ENCODE measurements around the gene PIP4K2A. TPM values are rescaled to one million over a fixed set of nuclear protein-coding genes. Genes with fewer than 3 reads are reported as not detected.

PIP4K2A gene
- total RNA-seq, 1 donor from 2014 or later = 37.6 TPM

DNA sequence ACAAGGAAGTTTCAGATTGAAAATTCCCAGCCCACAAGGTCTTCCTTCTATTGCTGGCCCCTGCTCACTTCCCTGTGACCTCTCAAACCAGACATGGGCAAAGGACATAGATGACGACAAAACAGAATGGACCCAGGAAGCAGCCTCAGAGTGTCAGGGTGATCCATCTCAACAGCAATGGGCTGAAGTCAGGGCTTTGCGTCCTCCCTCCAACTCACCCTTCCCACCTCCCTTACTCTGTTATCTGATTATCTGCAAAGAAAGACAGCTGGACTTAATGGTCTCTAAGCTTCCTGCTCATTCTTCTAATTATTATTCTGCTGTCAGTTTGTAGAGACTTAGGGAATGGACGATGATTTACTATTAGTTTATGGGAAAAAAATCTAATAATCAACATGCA lies 115.9 kb downstream of the PIP4K2A start:
- peak overlapping the region; percentile 53 for H3K27ac Mint-ChIP-seq
- no peak overlapping the region for H3K4me3 Mint-ChIP-seq
- TF ChIP-seq, protein P1, sequence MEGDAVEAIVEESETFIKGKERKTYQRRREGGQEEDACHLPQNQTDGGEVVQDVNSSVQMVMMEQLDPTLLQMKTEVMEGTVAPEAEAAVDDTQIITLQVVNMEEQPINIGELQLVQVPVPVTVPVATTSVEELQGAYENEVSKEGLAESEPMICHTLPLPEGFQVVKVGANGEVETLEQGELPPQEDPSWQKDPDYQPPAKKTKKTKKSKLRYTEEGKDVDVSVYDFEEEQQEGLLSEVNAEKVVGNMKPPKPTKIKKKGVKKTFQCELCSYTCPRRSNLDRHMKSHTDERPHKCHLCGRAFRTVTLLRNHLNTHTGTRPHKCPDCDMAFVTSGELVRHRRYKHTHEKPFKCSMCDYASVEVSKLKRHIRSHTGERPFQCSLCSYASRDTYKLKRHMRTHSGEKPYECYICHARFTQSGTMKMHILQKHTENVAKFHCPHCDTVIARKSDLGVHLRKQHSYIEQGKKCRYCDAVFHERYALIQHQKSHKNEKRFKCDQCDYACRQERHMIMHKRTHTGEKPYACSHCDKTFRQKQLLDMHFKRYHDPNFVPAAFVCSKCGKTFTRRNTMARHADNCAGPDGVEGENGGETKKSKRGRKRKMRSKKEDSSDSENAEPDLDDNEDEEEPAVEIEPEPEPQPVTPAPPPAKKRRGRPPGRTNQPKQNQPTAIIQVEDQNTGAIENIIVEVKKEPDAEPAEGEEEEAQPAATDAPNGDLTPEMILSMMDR (IDR thresholded peaks at IDR 0.05; ENCODE audit: unreplicated experiment) = no peak

DNA sequence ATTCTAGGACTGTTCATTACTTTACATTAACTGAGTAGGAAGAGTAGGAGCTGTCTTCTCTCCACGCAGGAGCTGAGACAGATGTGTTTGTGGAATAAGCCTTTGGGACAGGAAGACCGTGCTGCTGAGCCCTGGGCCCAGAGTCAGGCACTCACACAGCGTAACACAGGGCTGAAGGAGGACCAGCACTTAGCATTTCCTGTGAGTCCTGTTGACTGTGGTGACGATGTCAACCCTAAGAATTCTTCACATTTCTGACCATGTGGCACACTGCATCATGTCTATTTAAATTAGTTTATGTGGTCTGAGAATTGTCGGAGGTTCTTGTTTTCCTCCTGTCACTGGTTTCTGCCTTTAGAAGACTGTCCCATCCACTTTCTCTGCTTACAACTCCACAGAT lies 117.2 kb downstream of the PIP4K2A start:
- no peaks in the 10 kb centered on the region for H3K9me3 Mint-ChIP-seq
- no peak for DNase-seq (ENCODE audit: low spot score in 2 of 2, unreplicated experiment in 2 of 2)
- TF ChIP-seq, protein P1 (IDR thresholded peaks at IDR 0.05; ENCODE audit: unreplicated experiment) = no peak
- H3K27ac Mint-ChIP-seq = no peak overlapping the region
- no peaks in the 10 kb centered on the region for H3K27me3 Mint-ChIP-seq (ENCODE audit: low read depth)
- H3K36me3 Mint-ChIP-seq = peaks cover 11% of the 10 kb centered on the region
- H3K4me1 Mint-ChIP-seq = peaks cover 64% of the 10 kb centered on the region
- no peak overlapping the region for H3K4me3 Mint-ChIP-seq

More for the DNA sequence above, 115.9 kb downstream of the PIP4K2A start:
- no peaks in the 10 kb centered on the region for H3K27me3 Mint-ChIP-seq (ENCODE audit: low read depth)
- peaks cover 53% of the 10 kb centered on the region for H3K4me1 Mint-ChIP-seq
- H3K9me3 Mint-ChIP-seq = no peaks in the 10 kb centered on the region
- H3K36me3 Mint-ChIP-seq = peaks cover 11% of the 10 kb centered on the region
- no peak for DNase-seq (ENCODE audit: low spot score in 2 of 2, unreplicated experiment in 2 of 2)

DNA sequence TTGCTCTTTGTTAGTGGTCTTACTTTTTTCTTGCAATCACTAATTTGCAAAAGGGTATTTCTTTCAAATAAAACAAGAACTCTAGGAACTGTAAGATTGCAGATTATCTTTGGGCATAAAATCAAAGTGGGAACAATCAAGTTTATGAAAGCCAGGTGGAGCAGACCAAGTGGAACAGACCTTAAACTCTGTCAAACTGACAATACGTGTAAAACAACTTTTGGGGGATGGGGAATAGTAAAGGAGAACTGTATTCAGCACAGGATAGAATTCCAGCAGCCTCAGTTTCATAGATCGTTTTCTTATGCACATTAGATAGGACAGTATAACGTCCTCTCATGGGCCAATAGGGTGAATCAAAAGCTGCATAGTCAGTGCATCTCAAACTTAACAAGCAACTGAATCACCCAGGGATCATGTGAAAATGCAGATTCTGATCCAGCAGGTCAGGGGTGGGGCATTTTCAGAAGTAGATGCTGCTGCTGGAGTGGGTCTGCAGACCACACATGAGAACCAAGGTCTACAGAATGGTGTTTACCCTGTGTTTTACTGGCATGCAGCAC lies 120.7 kb downstream of the PIP4K2A start:
- Mint-ChIP-seq H3K4me1 (peaks cover 50% of the 10 kb centered on the region), H3K36me3 (peaks cover 6% of the 10 kb centered on the region), H3K27ac (no peak overlapping the region), H3K27me3 (ENCODE audit: low read depth) (no peaks in the 10 kb centered on the region), H3K4me3 (no peak overlapping the region), H3K9me3 (no peaks in the 10 kb centered on the region)
- no peak for DNase-seq (ENCODE audit: low spot score in 2 of 2, unreplicated experiment in 2 of 2)
- TF ChIP-seq, protein P1 (IDR thresholded peaks at IDR 0.05; ENCODE audit: unreplicated experiment) = no peak

DNA sequence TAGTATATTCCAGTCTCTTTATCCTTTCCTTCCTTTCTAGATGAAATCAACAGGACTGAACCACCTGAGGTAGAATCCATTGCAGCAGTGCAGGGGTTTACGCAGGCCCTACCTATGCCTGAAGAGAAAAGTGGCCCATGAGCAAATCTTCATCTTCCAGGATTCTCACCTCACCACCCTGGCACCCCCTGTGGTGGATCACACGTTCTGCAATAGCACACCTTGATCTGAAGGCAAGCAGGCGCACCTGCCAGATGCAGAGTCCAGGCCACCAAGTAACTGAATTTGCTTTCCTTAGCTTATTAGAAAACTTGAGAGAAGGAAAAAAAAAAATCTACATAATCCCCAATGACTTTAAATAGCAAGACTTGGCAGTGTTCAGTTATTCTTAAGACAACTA lies 121.4 kb downstream of the PIP4K2A start:
- Mint-ChIP-seq H3K4me3 (no peak overlapping the region), H3K9me3 (no peaks in the 10 kb centered on the region), H3K4me1 (peaks cover 43% of the 10 kb centered on the region), H3K27me3 (ENCODE audit: low read depth) (no peaks in the 10 kb centered on the region), H3K27ac (no peak overlapping the region), H3K36me3 (peaks cover 11% of the 10 kb centered on the region)
- TF ChIP-seq, protein P1 (IDR thresholded peaks at IDR 0.05; ENCODE audit: unreplicated experiment) = no peak
- no peak for DNase-seq (ENCODE audit: low spot score in 2 of 2, unreplicated experiment in 2 of 2)

DNA sequence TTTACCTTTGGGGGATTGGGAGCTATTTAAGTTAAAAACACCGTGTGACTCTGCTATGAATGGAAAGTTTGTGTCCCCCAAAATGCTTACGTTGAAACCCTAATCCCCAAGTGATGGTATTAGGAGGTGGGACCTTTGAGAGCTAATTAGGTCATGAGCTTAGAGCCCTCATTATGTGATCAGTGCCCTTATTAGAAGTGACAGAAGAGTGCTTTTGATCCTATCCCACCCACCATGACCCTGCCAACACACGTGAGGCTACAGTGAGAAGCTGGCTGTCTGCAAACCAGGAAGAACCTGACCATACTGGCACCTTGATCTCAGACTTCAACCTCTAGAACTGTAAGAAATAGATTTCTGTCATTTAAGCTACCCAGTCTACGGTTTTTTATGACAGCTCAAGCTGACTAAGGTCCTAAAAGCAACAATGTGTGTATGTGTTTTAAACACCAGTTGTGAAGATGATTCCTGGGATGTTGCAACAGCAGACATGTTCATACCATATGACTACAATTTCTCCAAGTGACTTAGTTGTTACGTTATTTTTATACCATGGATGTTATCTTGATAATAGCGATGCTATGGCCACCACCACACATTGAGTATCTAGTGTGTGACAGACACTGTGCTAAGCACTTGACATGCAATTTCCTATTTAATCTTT lies 124.4 kb downstream of the PIP4K2A start:
- Mint-ChIP-seq H3K36me3 (peaks cover 16% of the 10 kb centered on the region), H3K27ac (no peak overlapping the region), H3K4me3 (no peak overlapping the region), H3K4me1 (peaks cover 25% of the 10 kb centered on the region), H3K27me3 (ENCODE audit: low read depth) (no peaks in the 10 kb centered on the region), H3K9me3 (no peaks in the 10 kb centered on the region)
- no peak for DNase-seq (ENCODE audit: low spot score in 2 of 2, unreplicated experiment in 2 of 2)
- TF ChIP-seq, protein P1 (IDR thresholded peaks at IDR 0.05; ENCODE audit: unreplicated experiment) = no peak
